ENCODE measurements around the gene KRTAP5-9.

DNA sequence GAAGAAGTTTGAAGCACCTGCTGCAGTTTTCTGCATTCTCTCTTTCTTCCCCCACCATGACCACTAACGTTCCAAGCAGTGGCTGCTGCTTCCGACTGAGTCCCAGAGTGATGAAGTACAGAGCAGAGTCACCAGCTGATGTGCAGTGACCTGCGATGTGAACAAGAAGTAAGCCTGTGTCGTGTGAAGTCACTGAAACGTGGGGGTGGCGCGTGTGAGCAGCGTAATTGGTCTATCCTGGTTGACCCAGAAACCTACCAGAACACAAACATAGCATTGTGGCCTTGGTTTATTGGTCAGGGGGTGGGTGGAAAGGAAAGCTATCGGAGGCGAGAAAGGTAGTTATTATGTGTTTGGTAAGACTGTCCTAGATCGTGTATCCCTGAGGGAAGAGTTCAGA, 17.6 kb upstream of the KRTAP5-9 start:
- TF ChIP-seq POLR2A (IDR thresholded peaks at IDR 0.05; ENCODE audit: low read depth, low read length) (no peak), TAF1 (IDR thresholded peaks at IDR 0.05; ENCODE audit: low read depth, low read length) (no peak), POU2F2 (IDR thresholded peaks at IDR 0.05; ENCODE audit: low read depth, low read length) (no peak)
